GM19238 (cell line): Measurements from ENCODE around the gene NAGLU.

Experiments
- DNase-seq: peaks from one replicate; pipeline ENCODE4 v3.0.0; 2011; ENCODE audit warnings: low spot score; ENCODE audit not compliant: insufficient read length

NAGLU gene

DNA sequence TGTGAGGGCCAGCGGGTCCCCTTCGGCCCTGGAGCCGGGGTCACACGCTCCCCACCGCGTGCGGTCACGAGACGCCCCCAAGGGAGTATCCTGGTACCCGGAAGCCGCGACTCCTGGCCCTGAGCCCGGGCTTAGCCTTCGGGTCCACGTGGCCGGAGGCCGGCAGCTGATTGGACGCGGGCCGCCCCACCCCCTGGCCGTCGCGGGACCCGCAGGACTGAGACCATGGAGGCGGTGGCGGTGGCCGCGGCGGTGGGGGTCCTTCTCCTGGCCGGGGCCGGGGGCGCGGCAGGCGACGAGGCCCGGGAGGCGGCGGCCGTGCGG, at the start of gene NAGLU:
NAGLU (plus strand) TSS at position 194 of the 324 bp plus-strand sequence; CDS start at position 226, 32 bp downstream.
- peak; percentile 100 for DNase-seq

DNA sequence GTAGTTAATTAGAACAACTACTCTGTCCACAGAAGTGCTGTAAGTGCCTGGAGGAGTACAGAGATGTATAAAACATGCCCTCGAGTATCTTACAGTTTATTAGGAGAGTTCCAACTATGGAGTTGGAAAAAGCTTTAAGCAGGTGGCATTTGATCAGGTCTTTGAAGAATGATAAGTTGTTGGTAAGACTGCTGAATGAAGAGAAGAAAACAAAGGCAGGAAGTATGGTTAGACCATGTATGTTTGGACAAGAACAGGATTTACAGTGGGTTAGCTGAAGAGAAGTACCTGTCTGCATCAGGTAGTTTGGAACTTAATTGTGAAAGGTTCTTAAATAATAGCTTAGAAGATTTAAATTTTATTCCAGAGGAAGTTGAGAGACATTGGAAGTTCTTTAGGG, 48.0 kb upstream of the NAGLU start:
- DNase-seq: no peak

DNA sequence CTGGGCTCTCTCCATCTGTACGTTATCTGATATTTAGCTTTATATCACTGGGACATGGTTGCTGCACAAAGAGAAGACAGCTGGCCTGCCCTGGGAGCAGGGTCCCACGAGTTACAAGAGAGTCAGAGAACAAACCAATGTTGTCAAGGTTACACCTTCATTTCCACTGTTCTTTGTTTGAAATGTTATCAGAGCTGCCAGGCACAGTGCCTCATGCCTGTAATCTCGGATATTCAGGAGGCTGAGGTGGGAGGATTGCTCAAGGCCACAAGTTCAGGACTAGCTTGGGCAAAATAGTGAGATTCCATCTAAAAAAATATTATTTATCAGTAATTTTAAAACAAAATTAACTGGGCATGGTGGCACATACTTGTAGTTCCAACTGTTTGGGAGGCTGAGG, 42.7 kb upstream of the NAGLU start:
- DNase-seq: no peak

DNA sequence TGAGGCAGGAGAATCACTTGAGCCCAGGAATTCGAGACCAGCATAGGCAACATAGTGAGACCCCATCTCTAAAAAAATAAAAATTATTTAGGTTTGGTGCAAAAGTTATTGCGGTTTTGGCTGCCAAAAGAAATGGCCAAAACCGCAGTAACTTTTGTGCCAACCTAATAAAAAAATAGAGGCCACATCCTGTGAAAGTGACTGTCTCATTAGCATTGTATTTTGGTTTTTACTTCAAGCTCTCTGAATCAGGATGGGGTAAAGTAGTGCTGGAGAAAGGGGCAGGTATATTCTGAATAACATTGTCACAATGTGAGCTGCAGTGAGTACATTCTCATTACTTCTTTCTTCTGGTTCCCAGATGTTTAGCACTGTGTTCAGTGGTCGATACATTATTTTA, 41.4 kb upstream of the NAGLU start:
- DNase-seq: no peak

DNA sequence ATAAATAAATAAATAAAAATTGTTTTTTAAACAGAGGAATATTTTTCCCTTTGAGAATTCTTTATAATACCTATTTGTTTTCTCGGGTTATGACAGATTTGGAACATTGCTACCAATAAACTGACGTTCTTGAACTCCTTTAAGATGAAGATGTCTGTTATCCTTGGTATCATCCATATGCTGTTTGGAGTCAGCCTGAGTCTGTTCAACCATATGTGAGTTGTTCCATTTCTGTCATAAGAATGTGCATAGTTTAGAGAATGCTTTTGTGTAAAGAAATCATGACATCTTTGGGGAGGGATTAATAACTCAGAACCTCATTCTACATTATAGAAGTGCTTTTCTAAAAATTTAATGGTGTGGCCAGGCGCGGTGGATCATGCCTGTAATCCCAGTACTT, 37.2 kb upstream of the NAGLU start:
- no peak for DNase-seq

DNA sequence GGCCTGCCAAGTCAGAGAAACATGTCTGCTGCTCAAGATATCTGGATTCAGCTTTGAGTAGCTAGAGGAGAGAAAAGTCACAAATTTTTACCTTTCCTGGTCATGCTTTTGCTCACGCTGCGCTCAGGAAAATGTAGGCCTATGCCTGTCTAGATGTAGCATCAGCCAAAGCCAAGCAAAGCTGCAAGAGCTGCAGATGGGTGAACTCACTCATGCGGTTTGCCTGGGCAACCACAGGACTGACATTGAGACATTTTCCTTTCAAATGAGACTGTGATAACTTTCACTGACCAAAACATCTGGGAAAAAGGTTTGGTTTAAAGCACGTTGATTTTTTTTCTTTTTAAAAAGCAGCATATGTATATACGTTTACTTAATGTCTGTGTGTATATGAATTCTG, 34.0 kb upstream of the NAGLU start:
- no peak for DNase-seq

DNA sequence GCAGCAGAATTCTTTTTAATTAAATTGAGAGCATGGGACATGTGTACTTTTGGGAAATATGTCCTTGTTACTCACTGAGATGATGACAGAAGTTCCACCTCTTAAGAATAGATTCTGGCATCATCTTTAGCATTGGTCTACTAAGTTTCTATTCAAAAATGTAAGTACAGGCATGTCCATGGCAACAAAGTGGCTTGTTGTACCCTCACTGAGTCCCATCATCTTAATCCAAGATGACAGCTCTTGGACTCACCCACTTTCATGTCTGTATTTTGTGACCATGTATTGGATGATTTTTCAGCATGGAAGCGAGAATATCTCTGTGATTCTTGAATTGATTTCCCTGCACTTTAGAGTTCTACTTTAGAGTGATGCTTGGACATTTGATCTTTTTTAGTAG, 33.1 kb upstream of the NAGLU start:
- no peak for DNase-seq

DNA sequence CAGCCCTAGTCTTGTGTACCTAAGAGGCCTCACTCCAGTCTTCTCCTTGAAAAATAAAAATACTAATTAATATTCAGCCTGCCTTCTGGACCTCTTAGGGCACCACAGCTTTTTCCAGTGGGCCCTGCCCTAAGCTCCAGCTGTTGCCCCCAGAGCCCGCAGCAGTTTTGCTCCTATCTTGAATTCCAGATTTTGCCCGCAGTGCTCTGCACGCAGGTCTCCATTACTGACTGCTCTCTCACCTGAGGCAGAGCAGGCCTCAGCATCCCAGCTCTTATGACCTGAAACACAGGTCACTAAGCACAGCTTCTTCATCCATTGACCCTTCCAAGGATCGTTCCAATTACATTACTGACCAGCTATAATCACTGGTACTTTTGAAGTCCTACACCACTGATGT, 28.4 kb upstream of the NAGLU start:
- DNase-seq: no peak

DNA sequence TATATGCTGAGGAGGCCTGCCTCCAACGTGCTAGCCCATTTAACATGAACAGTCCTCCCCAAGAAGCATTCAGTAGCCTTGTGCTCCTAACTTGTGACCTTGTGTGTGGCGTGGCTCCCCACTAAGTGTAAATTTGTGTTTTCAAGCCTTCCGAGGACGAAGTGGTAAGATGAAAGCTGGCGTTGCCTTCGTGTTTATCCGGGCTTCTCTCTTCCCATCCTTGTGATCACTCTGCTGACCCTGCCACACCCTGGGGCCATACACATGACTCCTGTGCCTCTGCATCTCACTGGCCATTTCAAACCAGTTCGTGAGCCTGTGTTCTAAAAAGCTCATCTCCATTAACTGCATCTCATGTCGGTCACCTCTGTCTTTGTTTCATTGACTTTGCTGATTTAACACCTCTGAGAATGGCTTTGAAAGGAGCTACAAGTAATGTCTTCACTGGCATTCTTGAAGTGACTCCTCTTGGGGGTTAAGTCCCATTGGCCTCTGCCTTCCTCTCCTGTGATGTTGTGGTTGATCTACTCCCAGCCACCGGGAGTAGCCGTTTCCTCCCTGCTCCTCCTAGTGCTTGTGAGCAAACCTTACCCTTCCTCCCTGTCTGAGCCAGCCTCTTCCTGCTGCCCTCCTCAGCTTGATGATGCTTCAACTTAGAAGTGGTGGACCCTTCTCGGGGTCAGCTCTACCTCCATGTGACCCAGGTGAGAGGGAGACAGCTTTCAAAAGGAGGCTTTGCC, 27.4 kb upstream of the NAGLU start:
- DNase-seq: no peak

DNA sequence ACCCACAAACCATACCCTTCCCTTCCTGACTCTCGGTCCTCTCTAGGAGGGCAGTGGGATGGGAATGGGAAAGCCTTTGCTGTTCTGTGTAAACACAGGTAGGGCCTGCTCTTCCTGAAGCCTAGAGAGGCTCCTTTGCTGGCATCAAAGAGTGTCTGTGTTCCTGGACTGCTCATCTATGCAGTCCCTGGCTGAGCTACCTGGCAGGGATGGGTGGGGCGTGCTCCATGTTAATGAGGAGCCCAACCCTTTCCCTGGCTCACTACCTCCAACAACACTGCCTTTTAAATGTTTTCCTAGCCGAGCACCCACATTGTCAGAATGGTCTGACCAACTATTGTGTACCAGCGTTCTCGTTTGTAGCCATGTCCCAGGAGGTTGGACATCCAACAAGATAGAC, 26.6 kb upstream of the NAGLU start:
- no peak for DNase-seq

DNA sequence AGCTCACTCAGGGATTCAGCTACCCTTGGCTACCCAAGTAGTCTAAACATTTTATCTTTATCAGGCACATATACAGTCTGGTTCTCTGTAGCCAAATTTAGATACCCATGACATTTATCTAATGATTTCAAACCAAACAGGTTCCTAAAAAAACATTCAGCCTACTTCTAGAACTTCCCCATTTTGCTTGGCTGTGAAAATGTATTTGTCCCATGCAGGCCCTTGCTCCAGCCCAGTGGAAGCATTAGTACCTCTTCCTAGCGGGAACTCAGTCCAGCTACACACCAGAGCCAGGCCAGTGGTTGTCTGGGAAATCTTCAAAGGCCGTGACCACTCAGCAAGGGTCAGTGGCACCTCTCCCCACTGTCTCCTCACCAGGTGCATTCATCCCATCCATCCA, 26.2 kb upstream of the NAGLU start:
- DNase-seq: no peak

DNA sequence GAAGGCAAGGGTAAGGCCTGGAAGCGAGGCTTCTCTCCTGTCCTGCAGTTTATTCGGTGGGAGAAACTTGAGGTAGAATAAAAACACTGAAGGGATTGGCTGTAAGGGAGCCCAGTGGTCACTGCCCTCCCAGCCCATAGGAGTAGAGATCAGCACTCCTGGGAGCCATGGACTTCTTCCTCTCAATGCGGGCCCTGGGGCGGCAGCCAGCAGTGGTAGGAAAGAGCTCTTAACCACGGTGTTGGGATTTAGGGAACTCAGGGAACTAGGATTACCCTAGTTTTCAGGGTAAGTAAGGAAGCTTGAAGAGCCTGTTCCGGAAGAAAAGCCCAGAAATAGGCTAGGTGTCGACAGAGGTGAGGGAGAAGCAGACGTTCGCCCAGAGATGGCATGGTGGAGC, 23.8 kb upstream of the NAGLU start:
- no peak for DNase-seq

DNA sequence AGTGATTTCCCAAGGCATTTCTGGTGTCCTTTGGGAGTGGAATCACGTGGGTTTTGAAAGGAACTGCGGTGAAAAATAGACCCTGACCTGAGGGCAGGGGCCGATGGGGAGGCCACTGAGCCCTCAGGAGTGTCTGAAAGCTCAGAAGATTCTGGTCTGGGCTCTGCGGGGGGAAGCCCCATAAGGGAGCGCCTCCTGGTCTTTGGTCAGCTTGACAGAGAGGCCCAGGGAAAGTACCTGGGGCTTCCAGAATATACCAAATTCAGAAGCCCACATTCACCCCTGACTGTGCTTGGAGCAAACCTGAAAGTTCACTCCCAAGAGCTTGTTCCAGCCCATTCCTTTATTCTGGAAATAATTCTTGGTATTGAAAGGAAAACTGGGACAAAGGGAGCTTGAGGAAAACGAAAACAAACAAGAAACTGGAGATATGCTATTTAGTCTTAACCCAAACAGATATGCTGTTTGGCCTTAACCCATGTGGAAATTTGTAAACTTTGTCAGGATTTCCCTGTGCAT, 23.2 kb upstream of the NAGLU start:
- peak; percentile 43 for DNase-seq

DNA sequence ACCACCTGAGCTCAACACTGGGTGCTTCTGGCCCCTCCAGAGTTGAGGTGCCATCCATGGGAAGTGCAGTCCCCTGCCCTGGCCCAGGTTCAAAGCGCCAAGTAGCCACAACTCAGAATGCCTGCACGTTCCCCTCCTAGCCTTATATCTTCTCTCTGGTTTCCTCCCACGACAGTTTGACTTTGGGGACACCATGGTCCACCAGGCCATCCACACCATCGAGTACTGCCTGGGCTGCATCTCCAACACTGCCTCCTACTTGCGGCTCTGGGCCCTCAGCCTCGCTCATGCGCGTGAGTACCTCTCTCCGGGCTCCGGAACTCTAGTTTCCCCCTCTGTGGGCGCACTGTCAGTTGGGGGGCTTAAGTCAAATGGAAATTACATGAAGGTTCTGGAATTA, 22.4 kb upstream of the NAGLU start:
- DNase-seq: no peak

DNA sequence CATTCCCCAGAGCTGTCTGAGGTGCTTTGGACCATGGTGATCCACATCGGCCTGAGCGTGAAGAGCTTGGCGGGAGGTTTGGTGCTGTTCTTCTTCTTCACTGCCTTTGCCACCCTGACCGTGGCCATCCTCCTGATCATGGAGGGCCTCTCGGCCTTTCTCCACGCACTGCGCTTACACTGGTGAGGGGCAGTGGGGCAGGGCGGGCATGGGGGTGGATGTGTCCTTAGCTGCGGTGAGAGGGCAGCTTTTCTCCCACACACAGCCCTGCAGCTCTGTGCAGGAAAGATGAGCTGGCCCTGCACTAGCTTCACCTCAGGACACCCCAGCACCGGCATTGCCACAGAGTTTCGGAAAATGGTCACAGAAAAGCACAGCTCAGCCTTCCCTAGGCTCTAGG, 21.8 kb upstream of the NAGLU start:
- DNase-seq: no peak

DNA sequence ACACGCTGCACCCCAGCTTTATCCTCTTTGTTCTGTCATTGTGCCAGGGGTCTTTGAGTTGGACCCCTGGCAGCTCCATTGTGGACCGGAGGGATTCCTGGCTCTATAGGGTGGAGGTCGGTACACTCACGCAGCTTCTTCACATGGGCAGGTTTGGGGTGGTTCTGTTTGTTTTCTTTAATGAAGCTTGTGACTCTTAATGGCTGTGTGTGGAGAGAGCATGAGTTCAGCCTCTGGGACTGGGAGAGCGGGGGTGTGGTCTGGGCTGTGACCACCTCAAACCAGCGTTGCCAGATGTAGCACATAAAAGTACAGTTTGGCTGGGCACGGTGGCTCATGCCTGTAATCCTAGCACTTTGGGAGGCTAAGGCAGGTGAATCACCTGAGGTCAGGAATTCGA, 21.2 kb upstream of the NAGLU start:
- DNase-seq: no peak

DNA sequence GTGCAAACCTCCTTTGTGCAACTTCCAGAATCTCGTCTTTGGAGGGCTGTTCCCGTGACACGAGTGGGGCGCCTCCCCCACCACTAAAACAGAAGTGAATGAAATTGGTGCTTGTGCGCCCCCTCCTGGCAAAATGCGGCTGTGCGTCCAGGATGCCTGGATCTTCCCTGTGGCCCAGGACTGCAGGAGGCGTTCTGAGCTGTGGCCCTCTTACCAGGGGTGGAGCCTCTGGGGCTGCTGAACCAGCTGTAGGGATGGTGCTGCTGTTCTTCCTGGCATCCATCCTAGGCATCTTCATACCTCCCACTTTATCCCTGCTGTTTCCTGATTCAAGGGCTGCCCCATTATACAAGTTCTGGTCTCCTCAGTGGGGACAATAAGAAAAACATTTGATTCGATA, 18.5 kb upstream of the NAGLU start:
- peak; percentile 77 for DNase-seq

DNA sequence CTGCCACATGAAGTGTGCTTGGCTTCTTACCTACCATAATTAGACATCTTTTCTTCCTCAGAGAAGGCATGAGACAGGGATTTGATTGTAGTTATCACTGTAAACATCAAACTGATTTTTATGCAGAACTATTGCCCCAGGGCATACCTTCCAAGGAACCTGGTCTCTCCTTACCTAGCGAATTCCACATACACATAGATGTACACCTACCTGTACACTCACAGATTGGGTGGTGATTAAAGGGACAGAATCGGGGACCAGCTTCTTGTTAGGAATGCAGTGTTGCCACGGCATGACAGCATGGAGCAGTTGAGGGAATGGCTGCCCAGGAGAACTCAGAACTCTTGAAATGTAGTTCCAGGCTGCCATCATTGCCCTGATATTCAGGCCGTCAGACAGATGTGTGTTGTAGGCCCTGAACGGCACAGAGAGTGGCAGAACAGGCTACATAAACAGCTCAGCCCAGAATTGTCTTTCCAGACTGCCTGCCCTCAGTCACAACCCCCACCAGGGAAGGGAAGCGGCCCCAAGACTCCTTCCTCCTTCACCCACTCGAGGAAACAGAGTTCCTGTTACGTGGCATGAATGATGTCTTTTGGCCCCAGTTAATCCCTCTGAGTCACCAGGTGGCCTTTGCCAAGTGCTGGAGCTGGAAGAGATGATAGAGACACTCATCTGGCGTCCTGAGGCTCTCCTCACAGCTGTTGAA, 17.8 kb upstream of the NAGLU start:
- no peak for DNase-seq

DNA sequence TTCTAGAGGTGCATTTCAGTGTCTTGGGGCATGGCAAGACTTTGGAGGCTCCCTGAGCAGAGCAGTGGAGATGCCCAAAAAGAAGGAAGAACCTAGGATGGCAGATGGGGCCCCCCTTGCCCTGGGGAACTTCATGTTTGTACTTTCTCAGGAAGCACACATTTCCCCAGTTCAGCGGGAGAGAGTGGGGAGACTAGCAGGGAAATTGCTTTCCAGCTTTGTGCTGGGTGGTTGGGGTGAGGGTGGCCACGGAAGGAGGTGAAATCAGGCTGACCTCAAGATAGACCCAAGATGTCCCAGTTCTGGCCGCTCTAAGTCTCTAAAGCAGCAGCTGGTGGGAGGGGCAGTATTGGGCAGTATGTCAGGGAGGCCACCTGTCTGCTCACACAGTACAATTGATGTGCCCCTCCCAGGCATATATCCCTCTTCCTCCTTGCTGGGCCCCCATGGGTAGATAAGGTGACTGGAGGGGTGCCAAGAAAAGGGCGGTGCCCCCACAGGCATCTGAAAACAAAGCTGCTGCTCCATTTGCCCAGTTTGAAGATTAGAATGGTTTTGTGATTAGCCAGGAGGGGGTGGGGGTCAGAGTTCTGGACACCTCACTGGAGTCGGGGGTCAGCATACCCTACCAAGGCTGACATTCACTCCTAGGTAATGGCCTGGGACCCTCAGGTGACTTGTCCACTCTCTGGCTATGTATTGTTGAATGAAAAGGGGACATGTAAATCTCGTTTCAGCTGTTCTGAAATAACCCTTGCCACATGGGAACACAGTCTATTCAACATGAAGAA, 17.1 kb upstream of the NAGLU start:
- no peak for DNase-seq

DNA sequence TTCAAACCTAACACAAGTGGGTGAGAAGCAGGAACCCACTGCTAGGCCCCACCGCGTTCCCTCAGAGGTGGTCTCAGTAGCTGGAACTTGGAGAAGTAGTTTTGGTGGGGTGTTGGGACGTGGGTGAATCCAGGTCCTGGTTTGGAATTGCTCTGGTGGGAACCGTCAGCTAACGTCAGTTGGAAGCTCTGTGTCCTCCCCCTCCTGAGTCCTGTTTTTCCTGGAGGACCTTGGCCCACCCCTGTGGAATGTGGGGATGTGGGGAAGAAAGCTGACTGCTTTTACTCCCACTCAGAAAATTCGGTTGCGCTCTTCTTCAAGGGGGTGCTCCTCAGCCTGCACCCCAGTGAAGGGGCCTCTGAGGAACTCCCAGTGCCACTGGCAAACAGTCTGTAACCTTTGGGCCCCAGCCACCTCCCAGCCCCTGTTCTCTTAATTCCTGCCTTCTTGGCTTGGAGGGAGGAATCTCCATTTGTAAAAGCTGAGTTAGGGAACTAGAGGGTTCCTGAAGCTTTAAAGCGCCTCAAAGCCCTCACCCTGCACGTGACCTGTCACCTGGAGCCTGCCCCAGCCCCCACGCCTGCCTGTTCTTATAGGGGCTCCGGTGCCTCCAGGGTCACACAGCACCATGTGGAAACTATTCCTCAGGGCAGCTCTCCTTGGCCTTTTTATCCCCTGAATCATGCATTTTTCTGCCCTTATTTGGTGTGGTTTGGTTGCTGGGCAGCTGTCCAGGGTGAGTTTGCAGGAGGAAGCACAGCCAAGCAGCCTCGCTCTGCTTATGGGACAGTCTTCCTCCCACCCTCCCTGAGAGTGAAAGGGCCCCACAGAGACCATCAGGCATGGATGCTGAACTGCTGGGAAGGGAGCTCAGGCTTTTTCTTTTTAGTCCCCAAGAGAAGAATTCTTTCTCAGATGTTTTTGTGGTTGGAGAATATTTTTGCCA, 16.2 kb upstream of the NAGLU start:
- no peak for DNase-seq

DNA sequence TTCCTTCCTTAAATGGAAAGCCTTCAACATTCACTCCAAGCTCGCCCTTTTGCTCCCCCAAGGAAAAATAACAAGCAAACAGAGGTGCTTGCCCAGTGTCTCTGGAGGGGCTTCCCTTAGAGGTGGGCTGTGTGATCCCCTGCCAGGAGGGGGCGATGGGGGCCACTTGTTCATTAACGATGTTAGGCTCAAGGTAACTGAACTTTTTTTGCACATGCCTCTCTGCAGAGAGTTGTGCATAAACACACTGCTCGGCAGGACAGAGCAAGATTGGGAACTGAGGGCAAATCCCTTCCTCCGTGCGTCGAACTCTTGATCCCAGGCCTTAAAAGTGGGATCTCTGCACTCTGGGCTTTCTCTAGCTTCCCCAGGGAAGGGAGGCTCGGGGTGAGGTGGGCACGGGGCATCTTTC, 15.5 kb upstream of the NAGLU start:
- no peak for DNase-seq
